Measurements from ENCODE around the gene ITPRID1.

The ITPRID1 gene

DNA sequence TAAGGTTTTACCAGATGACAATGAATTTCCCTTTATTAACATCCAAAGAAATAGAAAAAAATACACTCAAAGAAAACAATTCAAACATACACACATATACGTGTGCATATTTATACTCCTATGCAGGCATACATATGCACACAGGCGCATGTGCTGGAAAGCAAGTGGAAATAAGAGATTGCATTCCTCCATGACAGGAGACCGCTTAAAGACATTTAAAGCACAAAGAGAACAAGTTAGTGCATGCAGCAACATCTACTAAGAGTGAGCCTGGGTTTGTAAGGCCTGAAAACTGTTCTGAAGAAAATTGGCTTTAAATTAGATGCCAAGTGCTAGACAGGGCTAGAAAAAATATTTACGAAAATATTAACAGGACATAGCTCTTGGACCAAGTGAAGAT, 133.1 kb downstream of the ITPRID1 start:
- no peak for DNase-seq

DNA sequence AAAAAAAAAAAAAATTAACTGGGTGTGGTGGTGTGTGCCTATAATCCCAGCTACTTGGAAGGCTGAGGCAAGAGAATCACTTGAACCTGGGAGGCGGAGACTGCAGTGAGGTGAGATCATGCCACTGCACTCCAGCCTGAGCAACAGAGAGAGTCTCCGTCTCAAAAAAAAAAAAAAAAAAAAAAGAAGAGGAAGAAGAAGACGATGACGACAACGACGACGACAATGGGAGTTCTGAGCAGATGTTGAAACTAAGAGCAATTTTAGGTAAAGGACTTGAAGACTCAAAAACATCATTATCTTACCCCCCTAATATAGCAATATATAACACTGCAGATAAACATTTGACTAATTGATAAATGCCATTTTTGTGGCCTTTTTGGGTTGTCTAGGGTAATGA, 133.6 kb downstream of the ITPRID1 start:
- no peak for DNase-seq

DNA sequence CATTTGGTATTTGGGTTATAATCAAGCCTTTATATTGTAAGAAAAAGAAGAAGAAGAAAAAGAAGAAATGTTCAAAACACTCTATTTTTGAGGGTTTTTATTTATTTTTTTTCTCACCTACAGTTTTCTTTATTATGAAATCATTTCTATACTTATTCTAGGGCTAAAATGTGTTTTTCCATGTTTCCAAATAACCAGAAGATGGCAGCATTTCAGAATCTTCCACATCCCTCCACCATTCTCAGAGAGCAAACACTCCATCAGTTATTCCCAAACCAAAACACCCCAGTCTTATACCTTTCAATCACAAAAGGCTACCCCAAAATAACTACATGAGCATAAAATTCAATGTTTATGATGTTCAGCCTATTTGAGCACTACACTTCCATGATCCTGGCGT, 134.4 kb downstream of the ITPRID1 start:
- no peak for DNase-seq

DNA sequence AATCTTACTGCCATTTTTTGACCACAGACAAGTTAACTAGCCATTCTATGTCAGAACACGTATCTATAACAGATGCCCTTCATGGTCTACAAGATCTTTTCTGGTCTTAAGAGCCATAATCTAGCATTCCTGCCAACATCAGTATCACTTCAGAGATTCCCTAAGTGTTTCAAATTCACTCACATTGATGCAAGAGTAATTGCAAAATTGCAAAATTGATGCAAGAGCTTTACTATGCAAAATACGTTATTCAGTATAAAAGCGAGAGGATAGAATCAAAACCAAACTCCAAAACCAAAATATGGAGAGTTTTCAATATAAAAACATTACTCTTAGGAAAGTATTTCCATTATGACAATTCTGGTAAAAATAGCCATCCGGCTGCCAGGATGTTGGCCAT, 135.0 kb downstream of the ITPRID1 start:
- no peak for DNase-seq

DNA sequence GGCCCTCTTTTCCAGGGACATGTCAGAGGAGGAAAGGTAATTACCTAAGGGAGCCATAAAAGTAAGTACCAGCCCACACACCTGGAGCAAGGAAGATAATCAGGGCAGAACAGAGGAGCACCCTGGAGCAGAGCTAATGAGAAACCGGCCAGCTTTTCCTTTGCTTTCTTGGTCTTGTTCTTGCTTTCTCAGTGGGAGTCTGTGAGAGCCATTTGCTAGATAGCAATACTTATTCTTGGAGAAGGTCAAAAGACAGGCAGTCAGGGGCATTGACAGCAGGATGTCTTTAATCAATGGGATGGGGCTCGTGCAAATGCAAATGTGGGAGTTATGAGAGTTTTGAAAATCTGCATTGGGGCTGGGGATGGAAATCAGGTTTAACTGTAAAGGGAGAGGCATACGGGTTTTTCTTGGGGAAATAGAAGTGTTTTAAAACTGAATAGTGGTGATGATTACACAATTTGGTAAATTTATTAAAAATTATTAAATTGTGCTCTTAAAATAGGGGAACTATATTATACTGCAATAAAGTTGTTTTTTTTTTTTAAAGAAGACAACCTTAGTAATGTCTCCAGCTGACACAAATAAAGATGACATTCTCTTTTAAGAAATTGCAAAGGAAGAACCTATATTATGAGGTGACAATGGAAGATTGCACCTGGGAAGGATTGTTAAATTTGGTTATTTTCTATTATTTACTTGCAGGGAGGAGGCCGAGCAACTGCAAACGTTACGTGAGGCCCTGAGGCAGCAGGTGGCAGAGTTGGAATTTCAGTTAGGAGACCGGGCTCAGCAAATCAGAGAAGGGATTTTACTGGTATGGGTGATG, 137.6 kb downstream of the ITPRID1 start:
- no peak for DNase-seq

DNA sequence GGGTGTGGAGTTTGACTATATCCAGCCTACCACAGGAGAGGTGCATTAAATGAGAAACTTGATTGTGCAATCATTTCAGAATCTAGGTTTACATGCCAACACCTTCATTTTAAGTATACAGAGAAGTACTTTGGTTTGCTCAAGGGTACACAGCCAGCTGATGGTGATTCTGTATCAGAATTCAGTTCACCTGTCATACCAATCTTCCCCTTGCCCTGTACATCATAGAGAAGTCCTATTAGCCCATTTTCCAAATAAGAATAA, 138.1 kb downstream of the ITPRID1 start:
- no peak for DNase-seq

DNA sequence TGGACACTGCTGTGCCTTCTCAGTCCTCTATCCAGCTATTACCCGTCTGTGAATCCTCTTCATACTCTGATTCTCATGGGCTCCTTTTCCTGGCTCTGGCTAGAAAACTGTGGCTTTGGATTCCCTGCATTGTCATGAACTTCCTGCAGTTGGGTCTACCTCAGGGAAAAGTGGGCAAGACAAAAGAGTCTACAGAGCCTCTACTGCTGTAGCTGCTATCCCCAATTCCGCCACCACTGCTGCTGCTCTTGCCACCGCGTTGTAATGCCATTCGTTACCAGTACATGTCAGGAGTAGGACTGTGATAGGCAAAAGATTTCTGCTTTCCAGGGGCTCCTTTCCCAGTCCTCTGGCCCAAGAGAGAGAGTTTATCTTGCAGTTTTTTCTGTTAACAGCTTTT, 149.2 kb downstream of the ITPRID1 start:
- DNase-seq = no peak

DNA sequence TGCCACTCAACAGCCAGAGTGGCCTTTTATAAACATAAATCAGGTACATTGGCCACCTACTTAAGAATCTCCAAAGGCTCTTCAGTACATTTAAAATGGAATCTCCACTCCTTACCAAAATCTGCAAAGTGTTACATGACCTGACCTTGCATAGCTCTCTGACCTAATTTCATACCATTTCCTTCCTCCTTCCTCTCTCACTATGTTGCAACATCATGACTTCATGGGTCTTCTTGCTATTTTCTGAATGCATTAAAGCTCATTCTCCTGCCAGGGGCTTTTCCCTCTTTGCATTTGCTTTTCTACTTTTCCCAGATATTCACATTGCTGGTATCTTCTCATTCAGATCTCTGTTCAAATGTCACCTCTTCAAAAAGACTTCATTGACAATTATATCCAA, 151.0 kb downstream of the ITPRID1 start:
- no peak for DNase-seq

DNA sequence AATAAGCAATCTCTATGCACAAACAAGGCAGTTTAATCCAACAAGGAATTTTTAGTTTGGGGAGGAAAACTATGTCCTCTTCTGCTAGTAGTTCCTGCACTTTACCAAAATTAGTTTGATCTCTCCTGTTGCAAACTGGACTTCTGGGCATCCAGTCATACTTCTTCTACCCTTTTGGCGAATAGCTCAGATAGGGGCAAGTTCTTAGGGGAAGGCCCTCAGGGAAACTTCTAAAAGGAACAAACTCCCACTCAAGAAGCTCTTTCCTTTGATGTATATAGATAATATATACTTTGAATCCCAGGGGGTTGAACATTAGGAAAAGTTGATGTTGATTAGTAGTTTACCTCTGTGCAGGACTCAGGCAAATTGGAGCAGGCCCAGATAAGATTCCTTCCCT, 151.7 kb downstream of the ITPRID1 start:
- no peak for DNase-seq

DNA sequence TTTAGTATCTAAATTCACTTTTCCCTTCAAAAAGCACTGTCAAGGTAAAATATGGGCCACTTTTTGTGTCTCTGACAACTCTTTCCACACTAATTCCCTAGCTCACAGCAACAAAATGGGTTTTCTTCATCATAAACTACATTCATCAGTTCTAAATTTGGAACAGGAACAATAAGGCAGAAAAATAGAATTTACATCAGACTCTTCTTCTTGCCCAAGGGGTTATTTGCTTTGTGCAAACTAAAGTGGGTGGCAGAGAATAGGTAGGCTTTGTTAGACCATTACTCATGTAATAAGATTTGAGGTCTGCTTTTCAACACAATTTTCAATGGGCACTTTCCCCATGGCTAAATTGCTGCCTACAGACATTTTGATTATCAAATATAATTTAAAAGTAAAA, 155.6 kb downstream of the ITPRID1 start:
- DNase-seq = no peak

DNA sequence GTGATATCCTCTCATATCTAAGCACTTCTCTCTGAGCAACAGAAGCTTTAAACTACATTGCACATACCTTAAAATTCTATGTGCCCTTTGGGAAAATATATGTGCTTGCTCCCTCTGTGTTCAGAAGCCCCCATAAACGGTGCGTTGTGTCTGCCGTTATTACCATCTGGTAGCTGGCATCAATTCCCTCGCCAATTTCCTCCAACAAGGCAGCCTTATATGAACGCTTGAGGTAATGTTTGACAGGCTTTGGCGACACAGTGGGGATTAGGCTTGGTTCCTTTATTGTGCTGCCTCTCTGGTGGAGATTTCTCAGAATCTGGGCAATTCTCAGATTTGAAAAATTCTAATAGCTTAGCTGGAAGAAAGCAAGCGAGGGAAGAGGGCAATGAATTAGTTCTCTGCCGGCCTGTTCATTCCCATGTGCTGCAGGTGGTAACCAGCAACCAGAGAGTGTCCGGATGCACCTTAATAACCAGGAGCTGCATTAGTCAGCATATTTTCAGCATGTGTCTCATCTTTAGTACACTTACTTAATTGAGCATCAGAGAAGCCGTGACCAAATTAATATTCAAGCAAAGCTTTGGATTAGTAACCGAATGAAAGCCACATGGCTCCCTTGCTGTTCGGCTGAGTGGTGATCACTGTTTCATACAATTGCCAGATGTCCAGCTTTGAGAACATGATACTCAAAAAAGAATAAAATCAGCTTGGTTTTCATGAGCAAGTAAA, 165.8 kb downstream of the ITPRID1 start:
- DNase-seq = no peak

DNA sequence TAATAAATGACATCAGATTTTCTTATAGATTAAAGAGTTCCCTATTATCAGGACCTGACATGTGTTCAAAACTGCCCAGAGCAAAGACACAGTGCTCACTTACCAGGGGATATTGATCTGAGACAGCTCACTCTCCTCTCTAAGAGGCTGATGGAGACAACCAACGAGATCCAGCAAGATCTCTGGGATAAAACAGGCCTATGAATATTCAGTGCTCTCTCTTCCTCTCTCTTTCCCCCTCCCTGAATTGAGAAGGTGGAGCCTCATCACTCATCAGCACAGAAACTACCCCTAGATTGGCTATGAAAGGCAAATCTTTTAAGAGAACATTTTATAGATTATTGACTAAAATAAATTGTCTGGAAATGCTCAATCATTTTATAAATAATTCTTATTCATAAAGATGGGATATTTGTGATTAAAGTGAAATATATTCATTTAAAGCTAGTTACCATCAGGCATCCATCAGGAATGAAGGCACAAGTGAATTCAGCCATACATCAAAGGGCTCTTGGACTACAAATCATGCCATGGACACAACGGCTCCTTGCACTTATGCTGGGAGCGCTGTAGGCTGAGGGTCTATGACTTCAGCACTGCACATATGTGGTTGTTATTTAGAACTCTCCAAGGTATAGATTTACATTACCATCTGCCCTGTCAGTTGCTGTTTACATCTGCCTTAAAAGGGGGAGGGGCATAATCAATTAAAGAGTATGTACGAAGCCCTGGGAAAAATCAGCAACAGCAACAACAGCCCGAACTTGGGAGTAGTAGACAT, 169.7 kb downstream of the ITPRID1 start:
- no peak for DNase-seq

DNA sequence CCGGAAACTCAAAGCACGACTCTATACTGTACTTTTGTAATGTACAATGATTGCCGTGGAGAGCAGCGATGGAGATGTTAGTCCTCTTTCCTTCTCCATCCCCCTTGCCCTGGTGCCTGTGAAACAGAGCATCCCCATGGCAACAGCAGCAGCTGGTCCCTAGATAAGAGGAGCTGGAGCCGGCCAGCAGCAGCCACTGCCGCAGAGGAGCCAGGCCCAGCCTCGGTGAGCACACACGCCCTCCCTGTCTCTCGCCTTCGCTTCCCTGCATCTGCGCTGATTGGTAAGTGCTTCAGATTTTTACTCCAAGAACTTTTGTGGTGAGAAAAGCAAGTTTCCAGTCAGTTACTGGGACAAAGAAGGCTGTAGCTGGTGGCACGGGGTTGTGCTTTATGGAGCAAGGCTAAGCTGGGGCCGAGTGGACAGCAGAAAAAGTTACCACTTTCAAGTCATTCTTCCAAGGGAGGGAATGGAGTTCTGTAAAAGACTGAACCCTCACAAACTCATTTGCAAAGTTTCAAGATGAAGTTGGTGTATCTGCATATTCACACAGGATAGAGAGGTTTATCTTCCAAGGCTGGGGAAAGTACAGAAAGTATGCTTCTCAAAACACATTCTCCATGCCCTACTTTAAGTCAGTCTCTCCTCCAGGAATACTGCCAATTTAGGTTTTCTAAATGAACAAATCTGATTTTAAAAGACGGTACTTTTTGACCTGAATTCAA, 173.3 kb downstream of the ITPRID1 start, which contains the start of gene PPP1R17:
PPP1R17 (plus strand) TSS at position 192 of the 725 bp plus-strand sequence. CDS start 5,227 bp downstream, outside the sequence.
- DNase-seq = no peak

DNA sequence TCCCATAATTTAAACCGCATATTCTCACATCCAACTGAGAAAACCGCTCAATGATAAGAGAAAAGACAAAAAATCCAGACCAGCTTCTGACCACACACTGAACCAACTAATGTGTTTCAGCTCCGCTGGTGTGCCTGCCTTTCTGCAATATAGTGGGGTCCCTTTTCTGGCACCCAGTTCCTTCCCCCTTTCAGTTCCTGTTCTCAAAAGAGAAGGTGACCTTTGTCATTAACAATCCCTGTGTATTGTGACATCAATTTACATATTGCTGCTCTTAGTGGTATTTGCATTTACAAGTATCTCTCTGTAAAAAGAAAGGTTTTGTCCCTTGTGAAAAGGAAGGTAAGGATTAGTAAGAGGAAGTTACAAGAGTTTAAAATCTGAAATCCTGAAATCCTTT, 174.5 kb downstream of the ITPRID1 start:
- DNase-seq = no peak

DNA sequence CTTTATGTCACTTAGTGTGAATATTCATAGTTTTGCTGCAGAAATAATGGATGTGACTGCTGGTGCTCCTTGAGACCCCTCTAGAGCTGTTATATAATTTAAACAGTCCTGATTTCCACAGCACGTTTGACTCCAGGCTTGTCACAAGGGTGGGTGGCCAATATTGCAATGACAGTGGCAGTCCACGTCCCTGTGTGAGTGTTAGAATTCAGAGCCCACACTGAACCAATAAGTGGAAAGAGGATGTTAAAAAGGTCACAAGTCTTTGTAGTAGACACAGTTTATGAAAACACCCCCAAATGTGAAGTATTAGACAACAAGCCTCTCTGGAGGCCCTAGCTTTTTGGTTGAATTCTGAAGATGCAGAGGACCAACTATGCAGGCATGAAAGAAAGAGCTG, 175.1 kb downstream of the ITPRID1 start:
- no peak for DNase-seq

DNA sequence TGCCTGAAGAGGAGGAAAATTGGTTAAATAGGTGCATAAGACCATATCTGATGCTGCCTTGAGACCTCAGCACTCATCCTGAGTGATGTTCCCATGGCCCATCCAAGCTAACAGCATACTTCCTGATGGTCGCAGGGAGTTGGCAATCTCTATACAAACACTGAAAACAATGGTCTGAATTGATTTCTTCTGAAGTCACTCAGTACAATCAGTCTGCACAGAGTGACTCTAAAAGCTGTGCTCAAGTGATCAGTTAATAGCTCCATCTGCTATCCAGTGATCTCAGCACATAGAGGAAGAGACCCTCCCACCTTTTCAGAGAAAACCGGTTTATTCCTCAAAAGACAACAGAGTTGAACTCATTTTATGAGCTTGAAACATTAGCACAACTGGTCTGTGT, 177.0 kb downstream of the ITPRID1 start:
- DNase-seq = no peak

DNA sequence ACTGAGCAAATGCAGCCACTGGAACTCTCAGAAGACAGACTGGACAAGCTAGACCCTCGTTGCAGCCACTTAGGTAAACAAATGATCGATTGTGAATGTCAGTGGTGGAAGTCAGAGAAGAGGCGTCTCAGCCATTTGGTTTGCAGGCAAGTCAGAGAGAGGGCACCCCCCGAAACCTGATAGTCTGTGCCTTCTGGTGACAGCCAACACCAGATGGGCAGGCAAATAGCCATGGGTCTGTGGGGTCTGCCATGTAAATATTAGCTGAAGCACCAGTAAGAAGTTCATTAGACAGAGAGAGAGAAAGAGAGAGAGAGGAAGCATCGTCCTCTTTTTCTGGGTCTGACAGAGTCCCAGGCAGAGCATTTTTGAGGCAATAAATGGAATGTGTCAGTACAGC, 178.6 kb downstream of the ITPRID1 start:
- no peak for DNase-seq

DNA sequence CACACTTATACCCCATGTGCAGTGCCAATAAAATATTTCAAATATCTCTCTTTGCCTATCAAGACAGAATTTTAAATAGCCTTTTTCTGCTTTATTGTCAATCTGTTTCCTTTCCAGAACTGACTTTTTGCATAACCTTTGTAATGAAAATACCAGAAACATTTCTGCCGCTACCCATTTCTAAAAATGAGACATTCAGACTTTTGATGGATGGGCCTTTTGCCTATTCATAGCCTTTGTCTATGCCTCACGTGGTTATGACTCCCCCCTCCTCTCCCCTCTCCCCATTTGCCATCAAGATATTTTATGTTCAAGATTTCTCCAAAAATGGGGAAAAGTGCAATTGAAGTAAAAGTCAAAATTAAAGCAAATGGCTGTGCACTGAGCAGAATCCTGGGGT, 179.0 kb downstream of the ITPRID1 start:
- DNase-seq = no peak

DNA sequence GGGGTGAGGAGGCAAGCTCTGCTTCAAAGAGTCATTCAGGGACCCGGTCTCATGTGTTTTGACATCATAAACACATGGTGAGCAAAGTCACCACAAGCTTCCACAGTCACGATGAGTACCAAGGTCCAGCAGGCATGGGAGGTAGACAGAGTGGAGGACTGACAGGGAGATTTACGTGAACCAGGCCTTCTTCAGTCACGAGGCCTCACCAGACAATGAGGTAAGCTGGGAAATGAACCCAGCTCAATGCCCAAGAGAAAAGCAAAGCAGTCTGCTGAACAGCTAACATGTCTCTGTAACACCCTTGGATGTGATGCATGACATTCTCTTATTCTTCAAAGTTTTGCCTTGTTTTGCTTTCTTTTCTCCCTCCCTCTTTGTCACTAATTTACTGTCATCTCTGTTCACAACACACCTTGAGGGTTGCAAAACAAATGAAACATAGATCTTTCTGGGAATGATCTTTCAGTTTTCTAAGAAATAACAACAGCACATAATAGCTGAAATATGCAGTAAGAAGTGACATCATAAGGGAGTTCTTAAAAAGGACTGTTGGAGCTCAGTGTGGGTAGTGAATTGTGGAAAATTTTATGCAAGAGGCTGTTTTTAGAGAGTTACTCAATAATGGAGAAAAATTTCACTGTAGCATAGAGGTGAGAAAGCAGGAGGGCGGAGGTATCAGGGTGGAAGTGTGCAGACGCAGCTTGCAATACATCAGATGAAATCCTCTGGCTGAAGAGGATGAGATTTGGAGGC, 182.1 kb downstream of the ITPRID1 start:
- DNase-seq = no peak

DNA sequence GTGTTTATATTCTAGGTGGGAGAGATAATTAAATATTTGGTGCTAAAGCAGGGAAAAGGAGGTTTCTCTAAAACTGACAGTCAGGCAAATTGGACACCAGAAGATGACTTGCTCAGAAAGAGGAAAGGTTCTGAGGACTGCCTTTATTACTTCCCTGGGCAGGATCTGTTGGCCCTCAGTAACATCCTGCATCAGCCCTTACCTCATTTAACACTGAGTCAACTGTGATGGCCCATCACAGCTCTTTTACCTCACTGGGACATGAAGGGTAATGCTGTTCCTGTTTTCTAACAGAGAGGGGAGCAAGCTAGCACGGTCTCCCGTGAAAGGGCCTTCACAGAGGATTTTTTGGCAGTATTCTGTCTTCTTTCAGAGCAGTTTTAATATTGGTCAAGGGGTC, 185.2 kb downstream of the ITPRID1 start:
- no peak for DNase-seq

DNA sequence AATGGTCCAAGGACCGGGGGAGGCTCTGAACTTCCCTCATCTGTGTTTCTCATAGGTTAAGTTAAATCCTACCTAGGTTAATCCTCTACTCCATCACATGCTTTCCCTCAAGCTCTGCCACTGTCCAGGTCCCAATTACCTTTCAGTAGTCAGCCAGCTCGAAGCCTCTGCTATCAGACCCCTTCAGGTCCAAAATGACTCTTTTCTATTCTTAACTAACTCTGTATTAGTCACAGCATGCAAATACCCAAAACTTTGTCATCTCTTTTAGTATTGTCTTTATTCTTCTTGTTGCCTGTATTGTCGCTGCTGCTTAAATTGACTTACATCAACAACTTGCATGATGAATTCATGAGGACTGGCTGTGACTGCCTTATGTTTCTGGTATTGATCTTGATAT, 188.5 kb downstream of the ITPRID1 start:
- no peak for DNase-seq

DNA sequence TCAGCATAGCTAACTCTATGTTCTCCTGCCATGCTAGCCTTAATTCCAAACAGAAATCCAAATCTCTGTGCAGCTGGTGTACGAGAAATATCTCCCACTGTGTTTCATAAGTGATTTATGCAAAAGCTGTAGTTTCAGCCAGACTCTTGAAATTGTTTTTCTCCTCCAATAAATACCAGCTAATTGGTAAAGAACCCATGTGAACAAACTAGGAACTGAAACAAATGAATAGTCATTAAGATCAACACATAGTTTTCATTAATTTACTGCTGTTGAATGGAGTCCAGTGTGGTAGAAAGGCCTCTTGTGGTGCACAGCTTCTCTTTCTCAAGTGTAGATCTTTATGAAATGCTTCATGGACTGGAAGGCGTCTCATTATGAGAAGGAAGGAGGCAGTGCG, 191.5 kb downstream of the ITPRID1 start:
- DNase-seq = no peak
